ENCODE measurements around the gene RAP1A.

- TF ChIP-seq, protein P1, sequence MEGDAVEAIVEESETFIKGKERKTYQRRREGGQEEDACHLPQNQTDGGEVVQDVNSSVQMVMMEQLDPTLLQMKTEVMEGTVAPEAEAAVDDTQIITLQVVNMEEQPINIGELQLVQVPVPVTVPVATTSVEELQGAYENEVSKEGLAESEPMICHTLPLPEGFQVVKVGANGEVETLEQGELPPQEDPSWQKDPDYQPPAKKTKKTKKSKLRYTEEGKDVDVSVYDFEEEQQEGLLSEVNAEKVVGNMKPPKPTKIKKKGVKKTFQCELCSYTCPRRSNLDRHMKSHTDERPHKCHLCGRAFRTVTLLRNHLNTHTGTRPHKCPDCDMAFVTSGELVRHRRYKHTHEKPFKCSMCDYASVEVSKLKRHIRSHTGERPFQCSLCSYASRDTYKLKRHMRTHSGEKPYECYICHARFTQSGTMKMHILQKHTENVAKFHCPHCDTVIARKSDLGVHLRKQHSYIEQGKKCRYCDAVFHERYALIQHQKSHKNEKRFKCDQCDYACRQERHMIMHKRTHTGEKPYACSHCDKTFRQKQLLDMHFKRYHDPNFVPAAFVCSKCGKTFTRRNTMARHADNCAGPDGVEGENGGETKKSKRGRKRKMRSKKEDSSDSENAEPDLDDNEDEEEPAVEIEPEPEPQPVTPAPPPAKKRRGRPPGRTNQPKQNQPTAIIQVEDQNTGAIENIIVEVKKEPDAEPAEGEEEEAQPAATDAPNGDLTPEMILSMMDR (IDR thresholded peaks at IDR 0.05; ENCODE audit: low read length): no peak
- no peak for TF ChIP-seq EZH2 (optimal IDR thresholded peaks at IDR 0.05; ENCODE audit: low read depth, low read length)
Observed at GRCh38 chr1:111669268-111669667, 49.7 kb downstream of the RAP1A start.
